SKM-1 (cell line): ENCODE measurements around the gene COLEC11.
"Not testable (repeated sequence)": the region's sequence is repeated elsewhere in the genome, so short reads cannot be mapped to it uniquely, and the experiment has no call there.

Experiments
- DNase-seq: peaks from one replicate; lab custom pipeline; 2025; ENCODE audit not compliant: unreplicated experiment; lab: John Stamatoyannopoulos, UW

COLEC11 gene

GRCh38 chr2:3604991-3605961 lies 10.4 kb downstream of the COLEC11 start:
- DNase-seq: peak; percentile 26

- no peak for DNase-seq
Measured at GRCh38 chr2:3606028-3606369, 11.1 kb downstream of the COLEC11 start.

GRCh38 chr2:3606370-3607201 lies 11.7 kb downstream of the COLEC11 start:
- no peak for DNase-seq

- DNase-seq: no peak
Measured at GRCh38 chr2:3608373-3609278, 13.7 kb downstream of the COLEC11 start.

GRCh38 chr2:3609279-3609673 lies 14.4 kb downstream of the COLEC11 start:
- not testable (repeated sequence) for DNase-seq

- no peak for DNase-seq
Measured at GRCh38 chr2:3610415-3610814, 15.5 kb downstream of the COLEC11 start.

GRCh38 chr2:3610881-3611505 lies 16.1 kb downstream of the COLEC11 start:
- no peak for DNase-seq

- no peak for DNase-seq
Measured at GRCh38 chr2:3611589-3611988, 16.7 kb downstream of the COLEC11 start.

GRCh38 chr2:3612639-3613523 lies 18.0 kb downstream of the COLEC11 start:
- DNase-seq: no peak

- no peak for DNase-seq
Measured at GRCh38 chr2:3613524-3613905, 18.6 kb downstream of the COLEC11 start.

- not testable (repeated sequence) for DNase-seq
Measured at GRCh38 chr2:3614743-3615142, 19.8 kb downstream of the COLEC11 start.

- DNase-seq: not testable (repeated sequence)
Measured at GRCh38 chr2:3615541-3616200, 20.8 kb downstream of the COLEC11 start.

GRCh38 chr2:3616435-3617197 lies 21.7 kb downstream of the COLEC11 start:
- not testable (repeated sequence) for DNase-seq

GRCh38 chr2:3617198-3617890 lies 22.4 kb downstream of the COLEC11 start:
- no peak for DNase-seq

- no peak for DNase-seq
Measured at GRCh38 chr2:3618367-3618766, 23.5 kb downstream of the COLEC11 start.

GRCh38 chr2:3619033-3619432 lies 24.1 kb downstream of the COLEC11 start:
- DNase-seq: no peak

- not testable (repeated sequence) for DNase-seq
Measured at GRCh38 chr2:3619661-3620060, 24.7 kb downstream of the COLEC11 start.

- no peak for DNase-seq
Measured at GRCh38 chr2:3620834-3621233, 25.9 kb downstream of the COLEC11 start.
